GM12872 (cell line): ENCODE measurements around the gene PALM.

Experiments
- TF ChIP-seq, protein P1 (sequence below): IDR thresholded peaks from 3 replicates; pipeline ENCODE4 v1.5.1; 2011; ENCODE audit warnings: low read depth, mild to moderate bottlenecking, low read length, moderate library complexity; ENCODE audit not compliant: insufficient read depth

Gene PALM

DNA sequence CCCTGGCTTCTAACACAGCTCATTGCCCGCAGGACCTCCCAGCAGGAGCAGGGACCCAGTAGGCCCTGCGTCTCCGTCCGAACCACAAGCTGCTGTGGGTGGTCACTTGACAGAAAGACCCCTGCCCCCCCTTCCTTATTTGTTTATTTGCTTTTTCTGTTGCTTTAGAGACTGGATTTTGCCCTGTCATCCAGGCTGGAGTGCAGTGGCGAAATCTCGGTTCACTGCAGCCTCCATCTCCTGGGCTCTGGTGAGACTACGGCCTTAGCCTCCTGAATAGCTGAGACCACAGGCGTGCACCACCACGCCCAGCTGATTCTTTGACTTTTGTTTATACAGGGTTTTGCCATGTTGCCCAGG is 80.9 kb downstream of the PALM start:
- TF ChIP-seq, protein P1, sequence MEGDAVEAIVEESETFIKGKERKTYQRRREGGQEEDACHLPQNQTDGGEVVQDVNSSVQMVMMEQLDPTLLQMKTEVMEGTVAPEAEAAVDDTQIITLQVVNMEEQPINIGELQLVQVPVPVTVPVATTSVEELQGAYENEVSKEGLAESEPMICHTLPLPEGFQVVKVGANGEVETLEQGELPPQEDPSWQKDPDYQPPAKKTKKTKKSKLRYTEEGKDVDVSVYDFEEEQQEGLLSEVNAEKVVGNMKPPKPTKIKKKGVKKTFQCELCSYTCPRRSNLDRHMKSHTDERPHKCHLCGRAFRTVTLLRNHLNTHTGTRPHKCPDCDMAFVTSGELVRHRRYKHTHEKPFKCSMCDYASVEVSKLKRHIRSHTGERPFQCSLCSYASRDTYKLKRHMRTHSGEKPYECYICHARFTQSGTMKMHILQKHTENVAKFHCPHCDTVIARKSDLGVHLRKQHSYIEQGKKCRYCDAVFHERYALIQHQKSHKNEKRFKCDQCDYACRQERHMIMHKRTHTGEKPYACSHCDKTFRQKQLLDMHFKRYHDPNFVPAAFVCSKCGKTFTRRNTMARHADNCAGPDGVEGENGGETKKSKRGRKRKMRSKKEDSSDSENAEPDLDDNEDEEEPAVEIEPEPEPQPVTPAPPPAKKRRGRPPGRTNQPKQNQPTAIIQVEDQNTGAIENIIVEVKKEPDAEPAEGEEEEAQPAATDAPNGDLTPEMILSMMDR, result no peak

DNA sequence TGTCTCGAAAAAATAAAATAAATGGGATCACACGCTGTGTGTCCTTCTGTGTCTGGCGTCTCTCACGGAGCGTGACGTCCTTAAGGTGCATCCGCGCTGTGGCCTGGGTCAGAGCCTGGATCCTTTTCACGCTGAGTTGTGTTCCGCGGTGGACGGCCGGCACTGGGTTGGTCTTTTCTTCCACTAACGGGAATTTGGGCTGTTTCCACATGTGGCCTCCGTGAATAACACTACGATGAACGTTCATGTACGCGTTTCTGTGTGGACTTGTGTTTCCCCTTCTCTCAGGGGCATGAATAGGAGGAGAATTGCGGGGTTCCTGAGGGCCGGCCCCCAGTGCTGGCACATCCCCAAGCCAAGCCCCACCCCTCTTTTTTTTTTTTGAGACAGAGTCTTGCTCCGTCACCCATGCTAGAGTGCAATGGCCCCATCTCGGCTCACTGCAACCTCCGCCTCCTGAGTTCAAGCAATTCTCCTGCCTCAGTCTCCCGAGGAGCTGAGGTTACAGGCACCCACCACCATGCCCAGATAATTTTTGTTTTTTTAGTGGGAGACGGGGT is 82.4 kb downstream of the PALM start:
- TF ChIP-seq, protein P1, result no peak

DNA sequence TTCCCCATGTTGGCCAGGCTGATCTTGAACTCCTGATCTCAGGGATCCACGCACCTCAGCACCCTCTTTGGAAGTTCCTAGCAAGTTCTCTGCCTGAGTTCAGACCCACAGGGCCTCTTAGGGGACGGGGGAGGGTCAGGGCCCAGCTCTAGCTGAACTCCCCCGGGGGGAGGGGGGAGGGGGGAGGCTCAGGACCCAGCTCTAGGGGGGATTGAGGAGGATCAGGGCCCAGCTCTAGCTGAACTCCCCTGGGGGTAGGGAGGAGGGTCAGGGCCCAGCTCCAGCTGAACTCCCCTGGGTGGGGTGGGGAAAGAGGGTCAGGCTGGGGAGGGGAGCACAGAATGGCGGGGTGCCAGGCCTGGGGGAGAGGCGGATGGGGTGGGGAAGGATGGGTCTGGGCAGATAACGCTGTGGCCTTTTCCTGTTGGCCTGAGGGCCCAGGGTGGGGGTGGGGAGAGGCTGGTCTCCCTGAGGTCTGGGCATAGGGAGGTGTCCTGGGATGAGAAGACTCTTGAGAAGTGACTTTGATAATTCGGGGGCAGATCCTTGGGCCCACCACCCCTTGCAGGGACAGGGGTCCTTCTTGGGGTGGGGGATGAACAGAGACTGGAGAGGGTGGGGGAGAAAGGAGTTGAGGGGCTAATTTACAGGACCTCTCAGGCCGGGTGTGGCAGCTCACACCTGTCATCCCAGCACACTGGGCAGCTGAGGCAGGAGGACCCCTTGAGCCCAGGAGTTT is 83.0 kb downstream of the PALM start:
- TF ChIP-seq, protein P1, result no peak

DNA sequence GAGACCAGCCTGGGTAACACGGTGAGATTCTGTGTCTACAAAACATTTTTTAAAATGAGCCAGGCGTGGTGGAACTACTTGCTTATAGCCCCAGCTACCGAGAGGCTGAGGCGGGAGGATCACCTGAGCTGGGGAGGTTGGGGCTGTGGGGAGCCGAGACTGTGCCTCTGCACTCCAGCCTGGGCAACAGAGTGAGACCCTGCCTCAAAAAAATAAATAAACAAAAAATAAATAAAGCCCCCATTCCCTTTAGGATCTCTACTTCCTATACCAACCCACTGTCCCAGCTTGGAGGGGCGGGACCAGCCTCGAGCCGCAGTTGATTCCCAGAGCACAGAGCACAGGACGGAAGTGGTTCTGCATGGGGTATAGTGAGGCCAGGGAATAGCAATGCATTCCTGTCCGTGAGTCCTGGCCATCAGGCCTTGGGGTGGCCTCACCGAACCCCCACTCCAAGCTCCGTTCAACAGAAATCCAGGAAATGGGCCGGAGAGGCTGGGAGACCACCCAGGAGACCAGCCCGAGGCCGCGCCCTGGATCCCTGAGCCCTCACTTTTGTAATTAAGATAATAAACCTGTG is 83.7 kb downstream of the PALM start:
- TF ChIP-seq, protein P1, result no peak

DNA sequence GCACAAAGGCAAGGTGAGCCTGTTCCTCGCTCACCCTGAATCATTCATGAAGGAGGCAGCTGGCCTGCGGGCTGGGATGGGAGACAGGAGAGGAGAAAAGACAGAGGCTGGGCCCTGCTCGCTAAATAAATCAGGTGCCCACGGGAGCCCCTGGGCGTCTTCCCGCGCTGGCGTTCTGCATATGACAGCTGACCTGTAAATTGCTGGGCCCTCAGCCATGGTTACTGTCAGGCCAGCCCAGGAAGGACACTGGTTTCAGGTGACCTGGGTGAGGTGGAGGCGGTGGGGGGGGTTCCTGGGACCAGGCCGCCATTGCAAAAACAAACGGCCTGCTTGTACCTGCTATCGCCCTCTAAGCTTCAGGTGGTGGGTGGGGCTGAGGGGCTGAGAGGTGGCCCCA is 85.1 kb downstream of the PALM start:
- TF ChIP-seq, protein P1, result no peak

DNA sequence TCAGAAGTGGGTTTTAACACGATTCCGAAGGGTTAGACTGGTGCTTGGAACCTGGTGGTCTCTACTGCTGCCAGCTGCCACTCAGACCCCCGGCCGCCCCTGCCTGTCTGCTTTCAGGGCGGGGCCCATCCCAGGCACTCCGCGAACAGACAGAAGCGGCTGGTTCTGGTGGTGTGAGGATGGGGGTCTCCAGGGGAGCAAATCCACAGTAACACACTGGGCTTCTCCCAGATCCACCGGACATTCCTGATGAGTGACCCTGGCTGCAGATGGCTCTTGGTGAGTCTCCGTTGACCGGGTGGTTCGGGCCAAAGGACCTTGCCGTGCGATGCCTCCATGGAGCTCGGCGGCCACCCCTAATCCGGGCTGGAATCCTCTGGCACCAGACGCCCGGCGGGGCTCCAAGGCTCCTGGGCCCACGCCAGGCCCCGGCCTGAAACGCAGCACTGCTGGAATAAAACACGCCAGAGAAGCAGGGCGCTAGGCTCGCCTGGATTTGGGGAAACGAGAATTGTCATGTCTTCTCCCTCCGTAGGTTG is 86.4 kb downstream of the PALM start:
- TF ChIP-seq, protein P1, result no peak

DNA sequence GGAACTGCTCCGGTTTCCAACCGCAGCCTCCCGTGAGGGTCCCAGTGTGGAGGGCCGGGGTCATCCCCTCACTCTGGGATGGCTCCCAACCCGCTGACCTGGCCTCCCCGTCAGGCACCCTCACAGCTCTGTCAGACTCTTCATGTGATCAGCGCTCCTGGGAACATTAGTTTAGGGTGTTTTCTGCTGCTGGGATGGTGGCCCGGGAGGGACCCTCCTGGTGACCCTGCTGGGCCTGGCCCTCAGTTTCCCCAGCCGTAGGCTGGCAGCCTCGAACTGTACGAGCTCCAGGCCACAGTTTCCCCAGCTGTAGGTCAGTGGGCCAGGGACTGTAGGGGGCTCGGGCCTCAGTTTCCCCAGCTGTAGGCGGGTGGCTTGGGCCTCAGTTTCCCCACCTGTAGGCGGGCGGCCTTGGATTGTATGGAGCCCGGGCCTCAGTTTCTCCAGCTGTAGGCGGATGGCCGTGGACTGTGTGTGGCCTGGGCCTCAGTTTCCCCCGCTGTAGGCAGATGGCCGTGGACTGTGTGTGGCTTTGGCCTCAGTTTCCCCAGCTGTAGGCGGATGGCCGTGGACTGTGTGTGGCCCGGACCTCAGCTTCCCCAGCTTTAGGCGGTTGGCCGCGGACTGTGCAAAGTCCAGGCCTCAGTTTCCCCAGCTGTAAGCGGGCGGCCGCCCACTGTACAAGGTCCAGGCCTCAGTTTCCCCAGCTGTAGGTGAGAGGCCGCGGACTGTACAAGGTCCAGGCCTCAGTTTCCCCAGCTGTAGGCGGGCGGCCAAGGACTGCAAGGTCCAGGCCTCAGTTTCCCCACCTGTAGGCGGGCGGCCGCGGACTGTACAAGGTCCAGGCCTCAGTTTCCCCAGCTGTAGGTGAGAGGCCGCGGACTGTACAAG is 87.2 kb downstream of the PALM start:
- TF ChIP-seq, protein P1, result no peak
